ENCODE measurements around the gene ZC3H13.

The ZC3H13 gene

GRCh38 chr13:45932676-45933075, 119.9 kb downstream of the ZC3H13 start:
- DNase-seq, result no peak

- DNase-seq, result no peak
Observed at GRCh38 chr13:45932172-45932571, 120.4 kb downstream of the ZC3H13 start.

DNA sequence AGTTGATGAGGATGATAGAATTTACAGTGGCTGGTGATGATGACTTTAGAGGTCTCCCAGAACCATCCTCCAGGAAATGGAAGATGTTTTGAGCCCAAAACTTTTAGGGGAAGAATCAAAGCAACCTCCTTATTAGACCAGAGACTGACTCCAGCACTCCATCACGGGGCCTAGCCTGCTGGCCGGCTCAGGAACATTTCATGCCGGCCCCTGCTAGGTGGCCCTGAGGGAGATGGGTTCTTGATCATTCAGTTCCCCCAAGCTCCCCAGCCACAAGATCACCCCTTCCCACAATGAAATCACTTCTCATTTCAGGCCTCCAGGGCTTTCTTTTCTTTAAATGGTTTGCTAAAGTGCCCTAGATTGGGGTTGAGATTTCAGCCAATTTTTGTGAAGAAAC, 121.3 kb downstream of the ZC3H13 start:
- no peak for DNase-seq

DNA sequence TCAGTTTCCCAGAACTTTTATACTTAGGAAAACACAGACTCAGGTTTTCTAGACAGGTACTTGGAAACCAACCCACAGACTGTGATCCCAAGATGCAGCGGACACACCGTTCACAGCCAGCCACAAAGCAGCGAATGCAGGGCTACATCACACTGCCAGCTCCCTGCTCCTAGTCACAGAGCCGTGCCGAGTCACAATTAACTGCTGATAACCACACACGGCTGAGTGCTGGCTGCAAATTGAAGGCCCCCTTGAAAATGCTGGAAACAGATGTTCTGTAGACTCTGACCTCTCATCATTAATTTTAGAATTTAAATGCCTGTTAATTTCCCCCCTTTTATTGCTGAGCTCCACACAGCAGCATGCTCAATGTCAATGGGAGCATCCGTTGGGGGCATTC, 122.4 kb downstream of the ZC3H13 start:
- DNase-seq, result no peak

GRCh38 chr13:45928843-45929242, 123.7 kb downstream of the ZC3H13 start:
- DNase-seq, result no peak

- DNase-seq, result no peak
Observed at GRCh38 chr13:45928176-45928575, 124.4 kb downstream of the ZC3H13 start.

DNA sequence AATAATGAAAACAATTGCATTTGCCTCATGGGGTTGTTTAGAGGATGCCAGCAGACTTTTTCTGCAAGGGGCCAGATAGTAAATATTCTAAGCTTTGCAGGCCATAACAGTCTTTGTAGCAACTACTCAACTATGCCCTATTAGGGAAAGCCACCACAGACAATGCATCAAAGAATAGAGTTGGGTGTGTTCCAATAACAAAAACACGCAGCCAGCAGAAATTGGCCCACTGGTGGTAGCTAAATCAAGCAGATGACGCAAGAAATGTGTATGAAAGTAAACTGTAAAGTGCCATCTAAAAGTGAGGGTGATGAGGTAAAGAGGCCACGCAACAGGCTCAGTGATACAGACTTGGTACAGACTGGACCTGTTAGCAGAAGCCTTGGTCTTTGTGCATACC, 125.8 kb downstream of the ZC3H13 start:
- no peak for DNase-seq

DNA sequence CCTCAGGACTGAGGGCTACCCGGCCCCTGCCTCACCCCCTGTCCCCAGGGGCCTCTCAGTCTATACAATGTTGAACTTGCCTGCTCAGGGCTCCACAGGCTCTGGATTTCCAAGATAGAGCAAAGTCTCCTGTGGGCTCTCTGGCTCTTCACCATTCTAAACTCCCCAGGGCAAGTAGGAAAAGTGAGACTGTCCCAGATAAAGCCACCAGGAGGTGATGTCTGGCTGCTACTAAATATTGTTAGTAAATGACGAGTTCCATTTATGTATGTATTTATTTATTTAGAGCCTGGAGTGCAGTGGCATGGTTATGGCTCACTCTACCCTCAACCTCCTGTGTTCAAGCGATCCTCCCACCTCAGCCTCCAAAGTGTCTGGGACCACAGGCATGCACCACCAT, 127.4 kb downstream of the ZC3H13 start:
- DNase-seq, result no peak

DNA sequence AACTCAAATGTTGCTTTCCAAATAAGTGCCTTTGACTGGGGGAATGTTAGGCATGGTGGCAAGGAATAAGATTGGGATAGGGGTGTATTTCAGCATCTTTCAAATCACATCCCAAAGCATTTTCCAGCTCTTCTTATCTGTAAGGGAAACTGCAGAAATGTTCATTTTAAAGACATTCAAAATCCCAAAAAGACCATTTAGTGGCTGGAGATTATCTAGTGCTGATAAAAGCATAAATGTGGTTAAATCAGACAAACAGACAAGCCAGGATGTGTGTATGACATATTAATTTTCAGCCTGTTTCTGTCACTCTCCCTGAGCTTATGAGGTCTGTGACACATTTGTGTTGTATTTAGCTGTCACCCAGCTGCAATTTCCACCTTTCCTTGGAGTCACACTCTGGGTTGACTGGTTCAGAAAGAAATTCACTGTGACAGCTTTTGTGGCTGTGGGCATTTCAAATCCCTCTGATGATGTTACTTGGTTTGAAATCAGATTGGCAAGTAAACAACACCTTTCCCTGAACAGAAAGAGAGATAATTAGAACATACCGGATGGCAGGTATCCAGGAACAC, 131.3 kb downstream of the ZC3H13 start:
- DNase-seq, result no peak

DNA sequence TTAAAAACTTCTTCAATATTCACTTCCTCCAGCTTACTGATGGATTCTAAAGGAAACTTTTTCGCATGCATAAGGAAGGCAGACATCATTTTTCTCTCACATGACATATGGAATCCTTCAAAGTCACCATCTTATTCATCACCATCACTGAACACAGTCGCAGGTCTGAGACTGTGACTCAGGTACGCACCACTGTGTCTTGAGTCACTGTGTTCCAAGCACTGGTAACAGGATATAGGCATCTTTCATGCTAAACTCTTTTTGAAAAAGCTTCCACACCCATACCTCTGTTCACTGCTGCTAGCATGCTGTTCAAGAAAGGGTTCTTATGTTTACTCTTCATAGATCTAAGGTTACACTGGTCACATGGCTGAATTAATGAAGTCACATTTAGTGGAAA, 133.9 kb downstream of the ZC3H13 start:
- DNase-seq, result no peak

DNA sequence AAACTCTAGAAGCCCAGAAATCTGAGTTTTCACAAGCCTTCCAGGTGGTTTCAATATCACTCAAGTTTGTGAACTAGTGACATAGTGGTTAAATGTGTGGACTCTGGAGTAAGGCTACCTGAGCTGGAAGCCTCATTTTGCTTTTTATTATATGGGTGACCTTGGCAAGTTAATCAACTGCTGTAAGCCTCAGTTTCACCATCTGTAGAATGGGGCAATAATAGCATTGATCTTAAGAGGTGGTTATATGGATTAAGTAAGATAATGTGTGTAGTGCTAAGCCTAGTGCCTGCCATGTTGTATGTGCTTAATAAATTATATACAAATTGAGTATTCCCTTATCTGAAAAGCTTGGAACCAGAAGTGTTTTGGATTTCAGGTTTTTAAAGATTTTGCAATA, 135.5 kb downstream of the ZC3H13 start:
- no peak for DNase-seq

DNA sequence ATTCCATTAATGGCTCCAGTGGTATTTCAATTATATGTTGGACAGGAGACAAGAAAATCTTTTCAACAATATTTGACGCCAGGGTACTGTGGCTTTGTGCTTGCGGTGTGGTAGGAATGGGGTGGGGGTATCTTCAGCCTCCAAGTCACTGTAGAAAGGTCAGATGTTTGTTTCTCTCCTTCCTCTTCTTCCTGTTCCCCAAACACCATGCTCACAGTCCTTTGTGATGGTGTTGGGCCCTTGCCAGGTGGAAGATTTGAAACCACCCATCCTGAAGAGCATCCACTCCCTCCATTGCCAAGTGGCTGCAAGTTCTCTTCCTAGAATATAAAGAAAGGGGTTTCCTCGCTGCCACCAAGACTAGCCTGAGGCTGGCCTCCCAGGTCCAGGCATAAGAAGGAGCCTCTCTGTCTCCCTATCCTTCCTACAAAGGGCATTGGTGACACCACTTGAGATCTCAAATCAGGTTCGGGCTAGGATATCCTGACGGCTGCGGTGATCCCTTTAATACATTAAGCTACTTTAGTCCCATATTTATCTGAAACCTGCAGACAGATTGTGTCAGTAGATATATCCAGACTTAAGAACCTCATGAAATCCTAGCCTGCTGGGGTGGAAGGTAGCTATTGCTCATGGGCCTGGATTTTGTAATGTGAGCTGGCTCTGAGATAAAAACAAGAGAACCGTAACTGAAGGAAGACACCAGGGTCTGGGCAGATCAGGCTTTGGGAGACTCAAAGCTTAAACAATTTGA, 136.7 kb downstream of the ZC3H13 start:
- no peak for DNase-seq

GRCh38 chr13:45909673-45910072, 142.9 kb downstream of the ZC3H13 start:
- DNase-seq, result peak; percentile 10

DNA sequence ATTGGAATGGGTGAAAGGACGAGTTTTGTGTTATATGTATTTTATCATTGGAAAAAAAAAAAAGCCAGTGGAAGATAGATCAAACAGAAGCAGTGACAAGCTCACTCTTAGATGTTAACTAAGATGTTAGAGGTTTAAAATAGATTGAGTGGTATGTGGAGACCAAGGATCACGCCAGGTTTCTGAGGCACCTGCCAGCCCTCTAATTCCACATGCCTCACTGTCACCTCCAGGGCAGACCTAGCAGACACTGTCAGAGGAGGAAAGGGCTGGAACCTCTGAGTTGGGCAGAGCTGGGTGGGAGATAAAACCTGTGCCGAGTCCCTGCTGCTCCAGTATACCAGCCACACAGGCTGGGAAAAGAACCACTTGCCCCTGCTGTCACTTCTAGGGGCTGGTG, 143.5 kb downstream of the ZC3H13 start:
- no peak for DNase-seq

DNA sequence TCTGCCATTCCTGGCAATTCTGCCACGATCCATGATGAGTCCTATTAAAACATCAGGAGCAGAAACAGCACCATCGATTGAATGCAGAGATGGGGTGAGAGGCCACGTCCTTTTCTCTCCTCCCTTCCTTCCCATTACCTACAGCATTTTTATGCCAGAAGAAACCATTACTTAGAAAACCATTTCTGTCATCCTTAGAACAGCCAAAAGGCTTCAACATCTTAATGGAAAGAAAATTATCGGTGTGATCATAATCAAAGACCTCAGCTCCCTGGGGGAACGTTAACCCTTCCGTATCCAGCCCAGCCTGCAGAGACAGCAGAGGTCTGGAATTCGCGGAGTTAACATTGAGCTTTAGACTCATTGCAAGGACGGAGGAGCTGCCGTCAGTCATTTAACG, 145.0 kb downstream of the ZC3H13 start:
- no peak for DNase-seq
